ENCODE measurements around the gene AUTS2. TPM values are rescaled to one million over a fixed set of nuclear protein-coding genes. Genes with fewer than 3 reads are reported as not detected.

AUTS2 gene
- total and polyA plus RNA-seq, 10 of the 15 experiments (the other 5 are each of a cell fraction or from before 2014, with no cell fraction given), result 6.4 to 55.6 (median 21.6) TPM

DNA sequence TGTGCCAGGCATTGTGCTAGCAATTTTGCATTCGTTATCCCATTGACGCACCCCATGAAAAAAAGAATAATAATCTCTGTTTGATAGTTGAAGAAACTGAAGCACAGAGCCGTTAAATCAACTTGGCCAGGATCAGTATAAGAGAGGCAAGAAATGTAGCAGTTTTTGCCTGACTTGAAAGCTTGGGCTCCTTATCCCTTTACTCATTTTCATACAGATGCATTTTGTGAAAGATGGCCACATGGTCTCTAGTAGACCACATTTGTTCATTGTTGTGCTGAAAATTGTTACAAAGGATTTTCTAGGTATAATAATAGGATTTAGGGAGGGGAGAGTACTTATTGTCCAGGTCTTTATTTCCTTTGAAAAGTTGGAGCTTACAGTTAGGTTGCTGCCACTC is 14.7 kb downstream of the AUTS2 start:
- 64% methylated on average over 3 of the region's 3 CpGs for WGBS (ENCODE audit: insufficient coverage, insufficient replicate concordance, low lambda C conversion rate, missing lambda C conversion rate)
- RAD21 ChIA-PET (ENCODE audit: unreplicated experiment), result interaction anchor here (0.6 to 1.4 kb wide), 3 partner anchors 8 to 194 kb away, joined by 3 to 4 read pairs (median 4); no protein-coding TSS in a partner anchor
- intact Hi-C loops (cut with micrococcal nuclease; ENCODE audit: unreplicated experiment) (no loop called here), in situ Hi-C loops (cut with MboI) (no loop called here)
- Histone ChIP-seq H3K36me3 (ENCODE audit: control insufficient read depth in 2 of 2, insufficient read depth in 2 of 2, low read length in 1 of 2) (no peaks in the 10 kb centered on the region), H3K4me2 (ENCODE audit: control insufficient read depth, insufficient read depth) (no peak overlapping the region), H3K27ac (ENCODE audit: control insufficient read depth, insufficient read depth) (no peak overlapping the region), H3K9me3 (replicated peaks; ENCODE audit: control insufficient read depth, insufficient read depth, low read length) (no peaks in the 10 kb centered on the region), H2AFZ (ENCODE audit: control insufficient read depth, low read depth, low read length) (no peak overlapping the region), H3K4me1 (ENCODE audit: control insufficient read depth, insufficient read depth, low read length) (no peaks in the 10 kb centered on the region; the same call in 1 of the 2 replicates), H3K4me3 (no peak overlapping the region), H3K27me3 (replicated peaks in 1 of 2; ENCODE audit: control insufficient read depth in 2 of 2, insufficient read depth in 2 of 2, low read length in 1 of 2) (no peaks in the 10 kb centered on the region), H3K79me2 (ENCODE audit: control insufficient read depth, insufficient read depth, low read length) (peaks cover 8% of the 10 kb centered on the region), H3K9ac (ENCODE audit: control insufficient read depth, insufficient read depth, low read length) (no peak overlapping the region), H4K20me1 (ENCODE audit: control insufficient read depth, insufficient read depth) (no peaks in the 10 kb centered on the region)
- ATAC-seq (no peak), DNase-seq (ENCODE audit: low read depth, low spot score) (no peak), FAIRE-seq (no peak)
- TF ChIP-seq ZSCAN29 (IDR thresholded peaks at IDR 0.05) (no peak), CHD1 (IDR thresholded peaks at IDR 0.05; ENCODE audit: low read depth, low read length) (no peak), RAD21 (IDR thresholded peaks at IDR 0.05; ENCODE audit: insufficient read depth, low read depth, low read length) (no peak), CREB1 (IDR thresholded peaks at IDR 0.05; ENCODE audit: low read depth) (no peak), CREM (IDR thresholded peaks at IDR 0.05; ENCODE audit: low read depth) (no peak), STAT3 (IDR thresholded peaks at IDR 0.05; ENCODE audit: low read depth, low read length) (no peak), CBX3 (IDR thresholded peaks at IDR 0.05; ENCODE audit: borderline replicate concordance, low read depth) (no peak), ZNF622 (IDR thresholded peaks at IDR 0.05) (no peak), ASH2L (IDR thresholded peaks at IDR 0.05; ENCODE audit: borderline replicate concordance, low read depth) (no peak), RFX5 (IDR thresholded peaks at IDR 0.05; ENCODE audit: low read depth, low read length) (no peak), EP300 (IDR thresholded peaks at IDR 0.05; ENCODE audit: borderline replicate concordance in 1 of 2, control insufficient read depth in 1 of 2, low read depth in 2 of 2, low read length in 2 of 2) (no peak), MEF2B (IDR thresholded peaks at IDR 0.05; ENCODE audit: partially characterized antibody, poor library complexity, severe bottlenecking) (no peak), STAT1 (conservative IDR thresholded peaks at IDR 0.05) (no peak), BHLHE40 (IDR thresholded peaks at IDR 0.05; ENCODE audit: borderline replicate concordance in 1 of 2, low read depth in 2 of 2, low read length in 1 of 2) (no peak), SIN3A (IDR thresholded peaks at IDR 0.05; ENCODE audit: low read depth, low read length) (no peak)
- TF ChIP-seq, protein P1, sequence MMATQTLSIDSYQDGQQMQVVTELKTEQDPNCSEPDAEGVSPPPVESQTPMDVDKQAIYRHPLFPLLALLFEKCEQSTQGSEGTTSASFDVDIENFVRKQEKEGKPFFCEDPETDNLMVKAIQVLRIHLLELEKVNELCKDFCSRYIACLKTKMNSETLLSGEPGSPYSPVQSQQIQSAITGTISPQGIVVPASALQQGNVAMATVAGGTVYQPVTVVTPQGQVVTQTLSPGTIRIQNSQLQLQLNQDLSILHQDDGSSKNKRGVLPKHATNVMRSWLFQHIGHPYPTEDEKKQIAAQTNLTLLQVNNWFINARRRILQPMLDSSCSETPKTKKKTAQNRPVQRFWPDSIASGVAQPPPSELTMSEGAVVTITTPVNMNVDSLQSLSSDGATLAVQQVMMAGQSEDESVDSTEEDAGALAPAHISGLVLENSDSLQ (IDR thresholded peaks at IDR 0.05), result no peak
- TF ChIP-seq, protein P2, sequence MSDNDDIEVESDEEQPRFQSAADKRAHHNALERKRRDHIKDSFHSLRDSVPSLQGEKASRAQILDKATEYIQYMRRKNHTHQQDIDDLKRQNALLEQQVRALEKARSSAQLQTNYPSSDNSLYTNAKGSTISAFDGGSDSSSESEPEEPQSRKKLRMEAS (IDR thresholded peaks at IDR 0.05; ENCODE audit: low read depth, low read length), result no peak
- CTCF ChIA-PET, result interaction anchor here (0.9 kb wide), 1 partner anchor 10 kb away, joined by 4 read pairs; no protein-coding TSS in a partner anchor
- no TSS peak for BruUV-seq (replicated peaks)
- SMC1A ChIA-PET (ENCODE audit: uncharacterized antibody, unreplicated experiment), result interaction anchor here (1.1 to 1.6 kb wide), 2 partner anchors 9 to 34 kb away, joined by 3 to 10 read pairs; no protein-coding TSS in a partner anchor
- POLR2A ChIA-PET, result interaction anchor here (0.6 to 1.2 kb wide), 2 partner anchors 10 to 263 kb away, joined by 3 read pairs; no protein-coding TSS in a partner anchor

Measured in GM12878 (cell line).